Stimulated activated CD4-positive, alpha-beta T cell treated with anti-CD3 and anti-CD28 coated beads, TNF-alpha, amount 100 ng/mL, for 24 hours (primary cell): ENCODE measurements around the gene ADORA1.

Experiments used
- DNase-seq, 3 experiments: peaks; one replicate each; pipeline ENCODE4 v3.0.0-alpha.2; 2020; ENCODE audit warnings: low read depth in 3 of 3

ADORA1 gene

DNA sequence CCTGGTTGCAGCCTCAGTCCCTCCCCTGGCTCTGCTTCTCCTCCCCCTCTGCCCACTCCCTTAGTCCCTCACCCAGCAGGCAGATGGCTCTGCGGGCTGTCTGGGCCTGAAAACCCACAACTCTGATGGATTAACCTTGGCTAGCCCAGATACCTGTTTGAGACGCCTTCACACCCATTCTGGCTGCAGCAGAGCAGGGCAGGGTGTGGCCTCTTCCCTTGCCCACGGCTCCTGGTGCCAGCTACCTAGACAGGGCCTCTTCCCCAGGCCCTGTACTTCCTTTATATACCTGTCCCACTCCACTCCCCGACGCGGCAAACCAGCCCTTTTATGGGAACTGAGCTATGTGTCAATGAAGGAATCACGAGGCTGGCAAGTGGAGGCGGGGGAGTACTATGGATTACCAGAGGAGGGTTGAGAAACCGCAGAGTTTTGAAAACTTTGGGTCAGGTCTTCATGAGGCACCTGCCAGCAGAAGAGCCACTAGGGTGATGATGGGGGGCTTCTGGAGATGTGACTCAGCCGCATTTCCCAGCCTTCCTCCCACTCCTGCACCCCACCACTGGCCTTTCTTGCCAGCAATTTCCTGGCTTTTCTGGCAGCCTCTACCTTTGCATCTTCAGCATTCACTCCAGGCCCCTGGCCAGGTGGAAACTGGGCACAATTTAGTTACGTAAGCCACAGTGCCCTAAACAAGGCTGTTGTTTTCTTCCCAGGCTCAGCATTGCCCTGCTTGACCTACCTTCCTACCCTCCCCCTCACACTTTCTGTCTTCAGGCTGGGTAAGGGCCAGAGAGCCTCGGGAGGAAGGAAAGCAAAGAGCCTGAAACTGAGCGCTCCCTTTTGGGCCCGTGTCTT is 59.1 kb downstream of the ADORA1 start, which contains the start of gene CHI3L1:
TSS of gene CHI3L1 (minus strand) at position 259 of the 858 bp plus-strand sequence. CDS start at position 178, 81 bp downstream.
- no peak for DNase-seq

DNA sequence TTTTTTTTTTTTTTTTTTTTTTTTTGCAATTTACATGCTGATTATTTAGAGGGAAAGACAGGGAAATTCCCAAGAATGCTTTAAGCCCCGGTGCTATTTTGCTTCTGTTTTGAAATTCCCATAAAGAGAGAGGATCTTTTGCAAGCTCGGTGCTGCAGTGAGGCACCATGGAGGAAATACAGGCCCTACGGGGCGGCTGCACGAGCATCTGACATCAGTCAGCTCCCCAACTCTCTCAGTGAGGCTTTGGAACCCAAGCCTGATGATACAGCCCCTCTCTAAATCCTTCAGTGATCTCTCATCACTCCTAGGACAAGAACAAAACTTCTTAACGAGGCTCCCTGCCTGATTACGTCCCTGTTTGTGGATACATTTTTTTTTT is 59.8 kb downstream of the ADORA1 start:
- no peak for DNase-seq

DNA sequence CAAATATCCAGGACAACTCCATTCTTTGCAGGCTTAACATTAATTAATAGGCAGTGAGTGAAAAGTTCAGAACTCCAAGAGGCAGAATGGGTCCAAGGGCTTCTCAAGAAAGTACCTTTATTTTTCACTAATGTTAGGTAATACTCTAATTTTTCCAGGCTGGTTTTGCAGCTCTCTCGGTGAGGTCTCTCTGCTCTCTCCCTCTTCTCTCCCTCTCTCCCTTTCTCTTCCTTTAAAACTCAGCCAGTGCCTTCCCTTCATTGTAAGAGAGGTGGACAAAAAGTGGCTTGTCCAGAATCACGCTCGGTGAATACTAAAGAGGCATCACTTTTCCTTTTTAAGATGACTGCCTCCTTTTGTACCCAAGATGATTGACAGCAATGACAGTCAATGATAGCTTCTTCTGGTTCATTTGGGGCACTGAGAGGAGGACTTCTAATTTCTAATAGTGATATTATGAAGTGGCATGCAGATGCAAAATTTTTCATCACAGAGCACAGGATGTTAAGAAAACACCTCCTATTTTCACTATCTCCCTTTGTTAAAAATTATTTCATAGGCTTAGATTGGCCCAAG is 60.3 kb downstream of the ADORA1 start:
- DNase-seq = no peak

DNA sequence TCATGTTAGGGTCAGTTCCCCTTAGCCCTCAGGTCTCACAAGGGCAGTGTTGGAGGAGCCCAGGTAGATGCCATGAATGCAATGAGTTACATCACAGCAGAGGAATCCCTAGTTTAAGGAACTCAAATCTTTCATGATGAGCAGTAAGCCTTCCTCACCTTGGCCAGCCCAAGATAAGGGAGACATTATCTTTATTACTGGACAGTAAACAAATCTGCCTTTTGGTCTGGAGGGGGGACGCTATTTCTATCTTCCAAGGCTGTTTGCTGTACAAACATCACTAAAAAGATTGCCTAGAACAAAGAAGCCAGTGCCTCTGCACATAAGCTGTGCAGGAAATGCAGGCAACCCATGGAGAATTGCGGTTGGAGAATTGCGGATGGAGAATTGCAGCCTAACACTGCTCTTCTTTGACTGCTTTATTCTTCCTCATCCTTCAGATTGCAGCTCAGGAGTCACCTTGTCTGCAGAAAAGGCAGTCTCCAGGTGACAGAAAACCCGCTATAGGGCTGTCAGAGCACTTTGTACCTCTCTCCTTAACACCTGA is 61.2 kb downstream of the ADORA1 start:
- no peak for DNase-seq

DNA sequence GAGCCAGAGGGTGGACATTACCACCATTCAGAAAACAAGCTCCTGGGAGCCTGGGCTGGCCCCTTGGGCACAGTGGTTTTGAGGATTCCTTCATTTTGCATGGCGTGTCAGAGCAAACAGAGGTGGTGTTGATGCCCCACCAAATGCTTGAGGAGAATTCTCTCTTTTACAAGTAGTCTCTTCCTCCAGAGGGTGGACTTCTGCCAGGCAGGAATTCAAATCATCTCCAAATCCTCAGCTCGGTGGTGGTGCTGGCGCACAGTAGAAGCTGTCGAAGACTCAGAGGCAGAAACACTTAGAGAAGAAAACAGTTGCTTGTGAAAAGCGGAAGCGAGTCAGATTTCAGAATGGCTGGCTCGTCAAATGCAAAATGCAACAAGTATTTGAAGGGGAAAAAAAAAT is 62.4 kb downstream of the ADORA1 start:
- DNase-seq = no peak

DNA sequence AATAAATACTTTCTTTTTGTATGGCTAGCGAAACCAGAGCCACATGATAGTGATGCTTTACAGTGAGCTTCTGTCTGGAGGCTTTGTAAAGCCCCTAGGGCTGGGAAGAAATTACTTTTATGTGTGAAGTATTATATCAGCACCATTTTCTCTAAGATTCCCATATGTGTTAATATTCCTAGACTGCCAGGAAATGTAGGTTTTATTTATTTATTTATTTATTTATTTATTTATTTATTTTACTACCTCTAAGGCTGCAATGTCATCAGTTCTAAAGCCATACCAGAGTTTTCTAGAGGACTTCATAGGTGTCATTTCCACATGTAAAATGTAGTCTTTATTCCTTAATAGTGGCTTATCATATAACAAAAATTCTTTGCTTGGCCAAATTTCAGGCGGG is 63.4 kb downstream of the ADORA1 start:
- DNase-seq = no peak

DNA sequence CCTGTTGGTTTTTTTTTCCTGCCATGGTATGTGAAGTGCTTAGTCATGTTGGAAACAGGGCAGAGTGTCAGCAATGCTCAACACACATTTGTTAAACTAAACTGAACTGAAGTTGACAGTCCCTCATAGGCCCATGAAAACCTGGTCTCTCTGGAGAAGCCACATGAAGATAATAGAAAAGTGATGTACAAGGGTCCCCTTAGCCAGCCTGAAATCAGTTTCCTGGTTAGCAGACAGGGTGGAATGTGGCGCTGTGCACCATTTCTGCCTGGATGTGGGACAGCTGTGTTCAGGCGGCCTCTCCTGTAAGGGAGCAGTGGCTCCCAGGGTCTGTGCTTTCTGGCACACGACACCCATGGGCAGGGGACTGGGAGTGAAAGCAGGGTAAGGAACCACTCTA is 68.8 kb downstream of the ADORA1 start:
- DNase-seq = no peak

DNA sequence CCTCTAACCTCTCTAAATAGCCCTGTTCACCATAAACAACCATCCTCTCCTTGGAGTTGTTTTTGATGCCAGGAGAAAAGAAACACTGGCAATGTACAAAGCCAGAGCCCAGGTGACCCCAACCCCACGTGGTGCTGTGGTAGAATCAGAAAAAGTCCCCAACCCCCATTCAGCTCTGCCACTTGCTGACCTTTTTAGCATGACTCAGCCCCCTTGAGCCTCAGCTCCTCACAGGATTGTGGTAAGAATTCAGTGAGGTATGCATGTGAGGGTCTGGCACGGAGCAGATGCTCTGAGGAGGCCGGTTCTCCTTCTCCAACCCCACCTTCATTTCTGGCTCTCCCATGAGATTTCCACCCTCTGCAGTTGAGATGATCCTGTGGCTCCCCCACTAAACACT is 70.1 kb downstream of the ADORA1 start:
- DNase-seq = no peak

DNA sequence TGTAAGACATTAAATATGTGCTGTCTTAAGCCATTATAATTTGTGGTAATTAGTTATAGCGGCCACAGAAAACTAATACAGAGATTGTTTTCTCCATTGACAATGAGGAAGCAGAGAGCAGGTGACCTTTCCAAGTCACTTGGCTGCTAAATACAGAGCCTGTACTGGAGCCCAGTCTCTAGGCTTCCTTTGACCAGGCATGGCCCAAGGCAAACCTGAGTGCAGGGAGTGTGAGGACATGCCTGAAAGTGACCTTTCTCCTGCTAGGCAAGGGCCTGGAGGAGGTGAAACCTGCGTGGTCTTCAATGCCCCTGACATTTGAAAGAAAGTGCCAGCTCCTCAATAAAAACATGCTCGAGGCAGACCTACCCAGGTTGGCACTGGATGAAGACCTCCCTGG is 71.5 kb downstream of the ADORA1 start:
- DNase-seq = no peak

DNA sequence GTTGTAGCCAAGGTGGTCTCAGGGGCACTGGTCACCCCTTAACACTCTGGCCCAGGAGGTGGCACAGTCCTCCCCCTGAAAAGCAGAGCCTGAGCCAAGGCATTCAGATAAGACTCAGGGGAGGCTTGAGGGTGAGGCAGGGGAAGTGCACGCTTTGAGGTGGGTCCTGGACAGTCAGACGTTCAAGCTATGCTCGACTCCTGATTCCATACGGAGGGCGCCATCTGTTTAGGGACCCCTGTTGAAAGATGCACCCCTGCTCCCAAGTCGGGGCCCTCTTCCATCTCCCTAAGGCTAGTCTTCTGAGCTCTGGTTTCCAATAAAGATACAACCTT is 71.9 kb downstream of the ADORA1 start:
- no peak for DNase-seq

DNA sequence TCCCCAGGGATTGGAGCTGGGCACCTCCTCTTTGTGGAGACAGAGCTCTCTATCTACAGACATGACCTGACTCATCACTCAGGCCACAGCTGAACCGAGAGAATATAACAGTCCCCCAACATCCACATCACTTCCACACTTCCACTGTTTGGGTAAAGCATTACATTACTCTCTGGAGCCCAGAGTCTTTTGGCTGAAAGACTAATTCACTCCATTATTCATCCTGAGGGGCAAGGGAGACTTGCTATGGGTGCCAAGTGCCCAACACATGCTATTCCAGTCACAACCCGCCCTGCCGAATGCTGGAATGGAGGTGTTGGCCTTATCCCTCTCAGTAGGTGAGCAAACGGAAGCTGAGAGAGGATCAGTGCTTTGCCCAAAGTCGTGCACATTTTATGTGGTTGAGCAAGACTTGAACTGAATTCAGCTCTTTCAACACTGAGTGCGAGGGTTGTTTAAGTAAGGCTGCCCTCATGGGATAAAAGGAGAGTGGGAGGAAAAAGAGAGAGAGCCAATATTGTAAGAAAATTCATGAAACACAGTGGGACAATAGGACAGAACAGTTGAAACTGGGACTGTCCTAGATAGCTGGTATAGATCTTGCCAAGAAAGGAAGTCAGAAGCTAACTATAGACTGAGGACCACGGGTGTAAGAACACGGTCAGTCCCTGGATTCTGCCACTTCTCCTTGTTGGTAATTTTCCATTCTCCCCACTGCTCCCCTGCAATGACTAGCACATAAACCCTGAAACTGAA is 72.5 kb downstream of the ADORA1 start:
- DNase-seq = no peak

DNA sequence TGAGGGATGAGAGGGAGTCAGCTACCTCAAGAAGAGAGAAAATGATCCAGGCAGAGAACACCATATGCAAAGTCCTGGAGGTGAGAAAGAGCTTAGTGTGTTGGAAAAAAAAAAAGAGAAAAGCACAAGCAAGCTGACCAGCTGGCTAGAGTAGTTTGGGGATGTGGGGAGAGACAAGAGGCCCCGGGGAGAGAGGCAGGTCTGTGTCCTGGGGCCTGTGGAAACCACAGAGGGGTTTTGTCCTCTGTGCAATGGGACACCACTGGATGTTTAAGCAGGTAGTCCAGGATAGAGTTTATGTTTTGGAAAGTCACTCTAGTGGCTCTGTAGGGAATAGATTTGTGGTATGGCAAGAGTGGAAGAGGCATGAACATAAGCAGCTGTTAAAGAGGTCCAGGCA is 73.4 kb downstream of the ADORA1 start:
- no peak for DNase-seq

DNA sequence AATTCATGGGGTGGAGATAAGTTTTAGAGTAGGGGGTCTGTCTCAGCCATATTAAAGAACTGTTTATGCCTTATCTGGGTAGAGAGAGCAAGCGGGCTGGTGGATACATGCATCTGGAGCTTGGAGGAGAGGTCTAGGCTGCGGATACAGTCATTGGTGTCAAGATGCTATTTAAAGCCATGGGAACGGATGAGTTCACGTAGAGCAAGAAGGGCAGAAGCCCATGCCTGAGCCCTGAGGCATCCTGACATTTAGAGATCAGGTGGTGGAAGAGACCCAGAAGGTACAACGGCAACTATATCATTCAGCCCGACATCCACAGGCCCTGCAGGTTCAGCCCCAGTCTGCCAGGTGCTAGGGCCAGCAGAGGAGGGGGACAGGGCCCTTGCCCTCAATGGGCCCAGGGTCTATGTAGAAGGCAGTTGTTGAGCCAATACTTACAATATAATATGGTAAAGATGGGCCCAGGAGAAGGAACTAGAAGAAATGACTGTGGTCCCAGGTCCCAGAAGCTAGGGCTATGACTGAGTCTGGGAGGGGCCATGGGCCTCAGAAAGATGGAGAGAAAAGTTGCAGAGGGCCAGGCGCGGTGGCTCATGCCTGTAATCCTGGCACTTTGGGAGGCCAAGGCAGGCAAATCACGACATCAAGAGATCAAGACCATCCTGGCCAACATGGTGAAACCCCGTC is 74.1 kb downstream of the ADORA1 start:
- DNase-seq = no peak

DNA sequence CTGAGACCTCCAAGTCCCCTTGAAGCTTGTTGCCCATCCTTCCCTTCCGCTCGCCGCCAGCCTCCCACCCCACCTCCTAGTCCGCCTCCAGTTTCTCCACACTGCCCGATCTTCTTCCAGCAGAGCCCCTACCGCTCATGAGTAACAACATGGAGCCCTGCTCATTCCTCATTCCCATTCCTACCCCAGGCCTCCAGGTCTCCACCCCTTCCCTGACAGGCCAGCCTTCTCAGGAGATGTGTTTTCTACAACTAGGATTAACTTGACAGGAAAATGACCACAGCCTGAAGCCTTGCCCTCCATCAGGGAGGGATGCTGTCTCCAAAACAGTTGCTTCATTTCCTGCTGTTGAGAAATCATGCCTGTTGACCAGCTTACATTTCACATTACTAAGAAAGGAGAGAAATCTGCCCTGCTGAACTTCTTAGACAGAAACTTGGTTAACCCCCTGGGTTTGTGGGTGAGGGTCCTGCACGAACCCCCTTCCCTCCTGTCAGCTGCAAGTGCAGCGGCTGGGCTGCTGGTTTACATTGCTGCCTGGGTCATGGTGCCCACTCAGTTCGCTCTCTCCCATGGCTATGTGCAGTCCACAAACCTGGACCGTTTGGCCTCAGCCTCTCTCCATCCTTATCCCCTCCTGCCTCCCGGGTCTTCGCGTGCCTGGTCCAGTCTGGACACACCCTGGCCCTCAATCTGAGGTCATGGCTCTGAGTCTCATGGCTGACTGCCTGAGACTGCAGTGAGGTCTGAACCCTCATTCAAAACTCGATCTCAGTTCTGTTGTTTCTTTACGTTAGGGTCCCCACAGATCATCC is 75.1 kb downstream of the ADORA1 start:
- DNase-seq = no peak

DNA sequence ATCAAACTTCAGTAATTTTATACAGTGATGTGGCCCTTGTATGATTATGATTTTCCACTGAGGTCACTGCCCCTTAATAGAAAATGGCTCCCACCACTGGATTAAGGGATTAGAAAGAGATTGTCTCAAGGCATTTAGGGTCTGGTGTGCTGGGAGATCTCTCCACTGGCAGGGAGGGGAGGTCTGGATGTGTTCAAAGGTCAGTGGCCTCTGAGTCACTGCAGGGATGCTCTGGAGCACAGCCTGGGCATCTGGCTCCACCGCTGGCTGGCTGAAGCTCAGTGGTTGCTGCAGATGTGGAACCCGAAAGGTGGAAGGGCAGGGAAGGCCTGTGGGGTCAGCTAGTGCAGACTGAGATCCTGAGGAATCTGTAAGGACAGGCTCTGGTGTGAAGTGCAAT is 77.2 kb downstream of the ADORA1 start:
- DNase-seq = no peak

DNA sequence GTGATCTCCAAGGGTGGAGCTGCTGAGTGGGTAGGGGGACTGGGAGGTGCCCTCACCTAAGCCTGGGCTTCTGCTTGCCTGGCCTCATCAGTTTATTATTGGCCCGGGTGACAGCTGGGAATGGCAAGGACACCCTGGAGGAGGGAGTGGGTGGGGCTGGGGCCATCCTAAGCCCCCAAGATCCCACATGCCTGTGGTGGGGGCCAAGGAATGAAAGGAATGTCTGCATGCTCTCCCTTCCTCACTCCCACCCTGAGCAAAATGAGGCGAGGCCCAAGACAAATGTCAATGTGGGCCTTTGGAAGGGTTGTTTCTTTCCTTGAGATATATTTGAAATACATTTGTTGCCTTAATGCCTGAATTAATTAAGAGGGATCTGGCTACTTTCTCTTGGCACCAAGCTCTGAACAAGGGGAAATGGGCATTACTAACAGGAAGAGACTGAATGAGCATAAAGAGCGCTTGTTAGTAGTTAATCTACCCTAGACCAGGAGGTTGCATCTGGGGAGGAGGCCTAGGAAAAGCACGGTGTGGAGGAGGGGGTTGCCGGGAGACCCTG is 78.7 kb downstream of the ADORA1 start:
- DNase-seq = no peak

DNA sequence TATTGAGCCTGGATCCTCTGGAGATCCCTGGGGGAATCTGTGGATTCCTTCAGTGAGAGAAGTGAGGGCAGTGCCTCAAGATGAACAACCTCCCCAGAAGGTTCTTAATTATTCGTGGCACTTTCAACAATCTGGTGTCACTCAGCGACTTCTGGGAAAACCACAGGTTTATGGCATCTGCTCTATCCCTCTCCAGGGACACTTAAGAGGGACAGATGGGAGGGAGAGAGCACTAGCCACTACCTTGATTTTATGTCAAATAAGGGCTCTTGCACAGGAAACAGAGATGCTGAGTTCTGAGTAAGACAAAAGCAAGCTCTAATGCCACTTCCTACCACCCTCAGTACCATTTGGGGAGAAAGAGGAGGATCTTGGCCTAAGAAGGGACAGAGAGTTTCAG is 80.2 kb downstream of the ADORA1 start:
- no peak for DNase-seq

DNA sequence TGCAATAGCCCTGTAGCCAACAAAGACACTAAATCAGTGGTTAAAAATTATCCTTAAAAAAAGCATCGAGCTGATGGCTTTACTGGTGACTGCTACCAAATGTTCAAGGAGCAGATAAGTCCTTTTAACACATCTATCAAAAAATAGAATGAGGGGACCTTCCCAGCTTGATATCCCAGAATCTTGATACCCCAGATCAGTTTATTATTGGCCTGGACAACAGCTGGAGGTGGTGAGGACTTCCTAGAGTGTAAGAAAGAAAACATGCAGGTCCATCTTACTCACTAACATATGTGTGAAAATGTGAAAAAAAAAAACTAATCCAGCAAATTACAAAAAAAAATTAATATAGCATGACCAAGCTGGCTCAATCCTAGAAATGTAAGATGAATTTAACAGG is 80.7 kb downstream of the ADORA1 start:
- DNase-seq = no peak

DNA sequence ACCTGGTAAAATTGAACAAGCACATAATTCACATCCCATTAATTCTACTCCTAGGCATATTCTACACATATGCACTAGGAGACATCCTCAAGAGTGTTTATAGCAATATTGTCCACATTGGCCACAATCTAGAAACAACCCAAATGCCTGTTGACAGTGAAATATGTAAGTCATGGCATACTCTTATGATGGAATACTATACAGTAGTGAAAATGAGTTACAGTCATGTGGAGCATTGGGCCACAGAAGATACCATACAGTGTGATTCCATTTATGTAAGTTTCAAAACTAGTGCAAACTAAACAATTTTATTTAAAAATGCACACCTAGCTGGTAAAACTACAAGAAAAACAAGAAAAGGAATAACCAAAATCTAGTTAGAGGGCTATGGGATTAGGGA is 82.8 kb downstream of the ADORA1 start:
- DNase-seq = no peak

DNA sequence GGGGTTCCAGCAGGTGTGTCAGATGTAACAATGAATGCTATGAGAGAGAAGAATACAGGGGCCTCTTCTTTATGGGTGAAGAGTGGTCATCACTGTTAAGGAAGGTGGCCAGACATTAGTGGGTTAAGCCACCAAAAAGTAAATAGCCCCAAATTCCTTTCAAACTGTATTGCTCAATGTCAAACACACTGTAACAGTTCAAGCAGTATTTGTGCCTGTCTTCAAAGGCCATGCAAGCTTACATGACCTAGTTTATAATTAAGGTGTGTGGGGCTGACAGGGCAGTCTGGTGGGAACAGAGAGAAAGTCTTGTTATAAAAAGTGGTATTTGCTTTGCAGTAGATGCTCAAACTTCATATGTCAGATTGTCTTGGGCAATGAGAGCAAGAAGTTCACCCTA is 83.5 kb downstream of the ADORA1 start:
- no peak for DNase-seq

DNA sequence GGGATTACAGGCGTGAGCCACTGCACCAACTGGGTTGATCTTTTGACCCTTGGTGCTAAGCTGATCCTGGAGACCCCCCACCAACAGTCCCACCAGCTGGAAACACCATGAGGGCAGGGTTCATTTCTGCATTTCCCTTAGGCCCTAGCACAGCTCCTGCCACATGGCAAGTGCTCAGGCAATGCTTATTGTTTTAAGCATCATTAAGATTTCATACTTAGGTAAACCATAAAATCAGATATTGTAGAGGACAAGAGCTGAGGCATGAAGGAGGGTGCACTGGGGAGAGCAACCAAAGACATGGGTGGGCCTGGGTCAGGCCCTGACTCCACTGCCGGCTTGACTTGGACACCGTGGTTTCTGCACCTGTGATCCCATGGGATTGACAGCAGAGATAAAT is 84.3 kb downstream of the ADORA1 start:
- no peak for DNase-seq
